ENCODE results near the gene HORMAD2.
"Not testable (repeated sequence)": the region's sequence is repeated elsewhere in the genome, so short reads cannot be mapped to it uniquely, and the experiment has no call there.

HORMAD2 gene

DNA sequence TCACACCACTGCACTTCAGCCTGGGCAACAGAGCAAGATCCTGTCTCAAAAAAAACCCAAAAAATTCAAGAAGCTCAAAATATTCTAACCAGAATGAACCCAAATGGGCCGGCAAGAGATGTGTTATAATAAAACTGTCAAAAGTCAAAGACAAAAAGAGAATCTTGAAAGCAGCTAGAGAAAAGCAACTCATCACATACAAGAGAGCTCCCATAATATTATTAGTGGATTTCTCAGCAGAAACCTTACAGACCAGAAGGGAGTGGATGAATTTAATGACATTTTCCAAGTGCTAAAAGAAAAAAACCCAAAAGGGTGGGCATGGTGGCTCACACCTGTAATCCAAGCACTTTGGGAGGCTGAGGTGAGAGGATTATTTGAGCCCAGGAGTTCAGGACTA lies 22.9 kb upstream of the HORMAD2 start:
- DNase-seq, result no peak

DNA sequence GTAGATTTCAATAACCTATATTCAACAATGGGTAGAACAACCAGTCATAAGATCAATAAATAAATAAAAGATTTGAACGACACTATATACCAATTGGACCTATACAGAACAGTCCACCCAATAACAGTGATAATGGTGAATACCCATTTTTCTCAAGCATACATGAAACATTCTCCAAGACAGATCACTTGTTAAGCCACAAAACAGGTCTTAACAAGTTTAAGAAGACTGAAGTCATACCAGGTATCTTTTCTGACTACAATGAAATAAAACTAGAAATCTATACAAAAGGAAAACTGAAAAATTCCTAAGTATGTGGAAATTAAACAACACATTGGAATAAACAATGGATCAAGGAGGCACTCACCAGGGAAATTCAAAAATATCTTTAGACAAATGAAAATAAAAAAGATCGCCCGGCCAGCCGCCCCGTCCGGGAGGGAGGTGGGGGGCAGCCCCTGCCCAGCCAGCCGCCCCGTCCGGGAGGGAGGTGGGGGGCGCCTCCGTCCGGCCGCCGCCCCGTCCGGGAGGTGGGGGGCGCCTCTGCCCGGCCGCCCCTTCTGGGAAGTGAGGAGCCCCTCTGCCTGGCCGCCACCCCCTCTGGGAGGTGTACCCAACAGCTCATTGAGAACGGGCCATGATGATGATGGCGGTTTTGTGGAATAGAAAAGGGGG lies 20.8 kb upstream of the HORMAD2 start:
- DNase-seq, result not testable (repeated sequence)

DNA sequence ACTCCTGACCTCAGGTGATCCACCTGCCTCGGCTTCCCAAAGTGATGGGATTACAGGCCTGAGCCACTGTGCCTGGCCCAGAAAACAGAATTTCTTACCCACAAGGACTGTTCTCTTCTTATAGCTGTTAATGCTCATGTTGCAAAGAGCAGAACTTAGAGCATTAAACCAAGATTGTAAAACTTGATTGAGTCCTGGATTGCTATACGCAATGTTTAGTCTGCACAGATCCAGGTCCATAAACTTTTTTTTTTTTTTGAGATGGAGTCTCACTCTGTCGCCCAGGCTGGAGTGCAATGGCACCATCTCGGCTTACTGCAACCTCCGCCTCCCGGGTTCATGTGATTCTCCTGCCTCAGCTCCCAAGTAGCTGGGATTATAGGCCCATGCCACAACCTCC lies 19.2 kb upstream of the HORMAD2 start:
- DNase-seq, result not testable (repeated sequence)

DNA sequence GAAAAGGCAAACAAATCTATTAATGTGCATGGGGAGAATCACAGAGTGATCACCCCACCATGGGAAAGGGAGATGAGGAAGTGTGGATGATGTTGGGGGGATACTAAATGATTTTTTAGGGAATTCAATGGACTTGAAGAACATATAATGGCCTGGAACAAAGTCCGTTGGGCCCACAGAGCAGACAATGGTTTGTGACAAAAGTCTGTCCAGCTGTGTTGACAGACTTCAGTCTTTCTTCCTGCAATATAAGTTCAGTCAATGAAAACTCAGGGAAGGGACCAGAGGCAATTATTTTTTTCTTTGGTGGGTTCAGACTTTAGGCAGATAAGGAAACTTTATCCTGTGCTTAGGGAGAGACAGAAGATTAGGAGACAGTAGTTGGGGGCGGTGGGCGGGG lies 18.0 kb upstream of the HORMAD2 start:
- no peak for DNase-seq

DNA sequence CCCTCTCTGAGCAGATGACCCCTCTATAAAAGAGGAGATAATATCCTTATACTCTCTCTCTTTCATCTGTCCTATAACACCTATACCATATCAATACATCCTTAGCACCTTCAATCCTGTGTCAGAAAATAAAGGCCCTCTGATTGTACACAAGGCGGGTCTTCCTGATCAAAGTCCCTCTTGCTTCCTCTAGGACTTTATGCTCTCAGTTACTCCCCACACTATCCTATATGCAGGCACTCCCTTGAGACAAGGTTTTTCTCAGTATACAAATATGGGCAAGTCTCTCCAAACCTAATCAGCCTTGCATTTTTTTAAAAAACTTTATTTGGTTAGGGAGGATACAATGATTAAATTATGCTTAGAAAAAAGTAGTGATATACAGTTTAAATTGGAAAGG lies 17.3 kb upstream of the HORMAD2 start:
- DNase-seq, result no peak

DNA sequence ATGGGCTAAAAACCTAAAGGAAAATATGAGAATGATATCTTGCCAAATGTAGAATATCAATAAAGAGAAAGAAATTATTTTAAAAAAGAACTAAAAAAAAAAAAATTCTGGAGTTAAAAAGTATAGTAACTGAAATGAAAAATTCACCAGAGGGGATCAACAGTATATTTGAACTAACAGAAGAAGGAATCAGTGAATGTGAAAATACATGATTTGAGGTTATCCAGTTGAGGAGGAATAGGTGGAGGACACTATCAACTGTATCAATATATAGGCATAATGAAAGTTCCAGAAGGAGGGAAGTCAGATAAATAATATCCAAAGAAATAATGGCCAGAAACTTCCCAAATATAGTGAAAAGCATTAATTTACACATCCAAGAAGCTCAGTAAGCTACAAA lies 16.1 kb upstream of the HORMAD2 start:
- DNase-seq, result no peak

DNA sequence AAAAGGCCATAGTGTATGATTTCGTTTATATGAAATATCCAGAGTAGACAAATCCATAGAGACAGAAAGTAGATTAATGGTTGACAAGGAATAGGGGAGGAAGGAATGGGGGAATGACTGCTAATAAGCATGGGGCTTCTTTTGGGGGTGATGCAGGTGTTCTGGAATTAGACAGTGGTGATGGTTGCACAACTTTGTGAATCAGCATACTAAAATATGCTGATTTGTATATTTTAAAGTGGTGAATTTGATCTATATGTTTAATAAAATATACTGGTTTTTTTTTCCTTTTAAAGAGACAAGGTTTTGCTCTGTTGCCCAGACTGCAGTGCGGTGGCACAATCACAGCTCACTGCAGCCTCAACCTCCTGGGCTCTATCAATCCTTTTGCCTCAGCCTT lies 6.5 kb upstream of the HORMAD2 start:
- DNase-seq, result no peak

DNA sequence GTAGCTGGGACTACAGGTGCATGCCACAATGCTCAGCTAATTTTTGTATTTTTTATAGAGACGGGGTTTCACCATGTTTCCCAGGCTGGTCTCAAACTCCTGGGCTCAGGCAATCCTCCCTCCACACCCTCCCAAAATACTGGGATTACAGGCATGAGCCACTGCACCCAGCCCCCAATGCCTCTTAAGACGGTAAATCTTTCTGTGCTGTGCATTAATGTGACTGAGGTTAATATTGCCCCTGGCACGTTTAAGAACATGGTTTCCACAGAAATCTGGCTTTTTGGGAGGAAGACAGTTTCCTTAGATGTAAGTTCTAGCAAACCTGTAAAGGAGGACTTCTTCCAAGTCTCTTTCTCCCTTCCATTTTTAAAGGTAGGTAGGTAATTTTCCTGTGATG lies 6.1 kb upstream of the HORMAD2 start:
- no peak for DNase-seq

DNA sequence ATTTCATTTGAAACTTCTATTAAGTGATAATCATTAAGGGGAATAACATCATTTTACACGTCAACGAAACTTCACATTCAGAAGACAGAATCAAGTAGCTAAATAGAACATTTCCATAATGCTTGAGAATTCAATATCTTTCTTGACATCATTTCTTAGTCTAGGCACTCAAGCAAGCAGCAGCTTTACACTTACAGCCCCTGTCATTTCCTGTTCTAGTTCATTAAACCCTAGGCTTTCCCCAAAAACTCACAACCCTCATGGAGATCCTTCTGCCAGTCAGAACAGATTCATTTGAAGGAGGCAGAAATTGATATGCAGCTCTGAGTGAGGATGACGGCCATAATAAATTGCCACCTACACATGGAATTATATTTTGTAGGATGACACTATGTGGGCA lies 5.3 kb upstream of the HORMAD2 start:
- DNase-seq, result no peak

DNA sequence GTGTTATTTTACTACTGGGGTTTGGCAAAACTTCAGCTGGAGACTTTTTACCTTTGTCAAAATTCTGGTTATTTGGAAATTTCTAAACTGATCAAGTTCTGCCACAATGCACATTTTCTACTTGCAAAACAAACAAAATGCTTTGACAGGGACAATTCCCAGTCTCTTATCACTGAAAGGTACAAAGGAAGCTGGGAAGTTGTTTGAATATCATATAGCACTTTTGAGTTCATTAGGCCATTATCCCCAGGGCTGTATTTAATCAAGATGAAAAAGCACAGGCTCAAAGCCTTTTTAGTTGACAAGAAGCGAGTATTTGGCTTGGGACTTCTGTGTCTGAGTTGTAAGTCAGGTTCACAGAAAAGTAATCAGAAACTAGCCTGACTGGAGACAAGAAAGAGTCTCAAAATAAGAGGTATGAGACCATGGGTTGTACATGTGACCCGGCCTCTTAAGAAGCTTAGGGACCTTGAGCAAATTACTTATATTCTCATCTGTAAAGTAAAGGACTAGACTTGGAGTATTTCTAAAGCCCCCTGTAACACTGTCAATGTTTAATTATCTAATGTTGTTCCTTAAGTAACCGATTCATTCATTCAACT lies 2.9 kb upstream of the HORMAD2 start:
- no peak for DNase-seq

DNA sequence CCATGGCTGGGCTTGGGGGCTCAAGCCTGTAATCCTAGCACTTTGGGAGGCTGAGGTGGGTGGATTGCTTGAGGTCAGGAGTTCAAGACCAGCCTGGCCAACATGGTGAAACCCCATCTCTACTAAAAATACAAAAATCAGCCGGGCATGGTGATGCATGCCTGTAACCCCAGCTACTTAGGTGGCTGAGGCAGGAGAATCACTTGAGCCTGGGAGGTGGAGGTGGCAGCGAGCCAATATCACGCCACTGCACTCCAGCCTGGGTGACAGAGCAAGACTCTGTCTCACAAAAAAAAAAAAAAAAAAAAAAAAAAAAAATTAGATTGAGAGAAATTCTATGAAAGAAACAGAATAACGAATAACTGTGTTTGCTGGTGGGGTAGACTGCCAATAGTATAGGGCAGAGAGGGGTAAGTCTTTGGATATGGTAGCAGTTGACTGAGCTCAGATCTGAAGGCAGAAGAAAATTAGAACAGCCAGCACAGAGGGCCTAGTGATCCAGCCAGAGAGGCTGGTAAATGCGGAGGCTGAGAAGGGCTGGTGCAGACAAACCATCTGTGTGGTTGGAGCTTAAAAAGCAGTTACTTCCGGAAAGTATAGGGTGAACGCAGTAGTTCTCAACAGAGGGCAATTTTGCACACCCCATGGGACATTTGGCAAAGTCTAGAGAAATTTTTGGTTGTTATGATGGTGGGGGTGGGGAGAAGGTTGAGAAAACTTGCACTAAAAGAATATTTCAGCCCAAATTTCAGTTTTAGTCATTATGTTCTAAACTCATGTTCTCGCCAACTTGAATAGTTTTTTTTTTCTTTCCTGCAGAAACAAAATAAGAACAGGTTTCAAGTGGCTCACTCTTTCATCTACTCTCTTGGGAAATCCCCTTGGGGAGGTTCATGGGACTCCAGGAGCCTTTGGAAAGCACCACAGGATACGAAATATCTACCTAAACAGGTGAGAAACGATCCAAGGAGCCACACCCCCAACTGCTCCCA lies 1.6 kb upstream of the HORMAD2 start:
- peak; percentile 26 for DNase-seq

DNA sequence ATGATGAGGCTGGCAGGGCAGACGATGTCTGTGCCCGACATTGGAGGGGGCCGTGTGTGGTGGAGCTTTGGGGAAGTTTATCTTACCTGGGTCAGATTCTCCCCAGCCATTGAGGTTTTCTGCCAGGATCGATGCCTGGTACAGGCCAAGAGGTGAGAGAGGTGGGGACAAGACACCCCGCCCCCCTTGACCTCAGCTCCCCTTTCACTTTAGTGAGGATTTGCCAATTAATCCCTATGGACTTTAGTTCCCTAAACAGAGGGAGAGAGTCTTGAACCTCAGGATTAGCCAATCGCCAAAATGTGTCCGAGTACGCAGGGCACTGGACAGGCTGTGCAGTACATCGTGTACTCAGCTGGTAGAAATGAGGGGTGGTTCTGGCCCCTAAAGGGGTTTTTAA lies 541 bp downstream of the HORMAD2 start:
- no peak for DNase-seq

DNA sequence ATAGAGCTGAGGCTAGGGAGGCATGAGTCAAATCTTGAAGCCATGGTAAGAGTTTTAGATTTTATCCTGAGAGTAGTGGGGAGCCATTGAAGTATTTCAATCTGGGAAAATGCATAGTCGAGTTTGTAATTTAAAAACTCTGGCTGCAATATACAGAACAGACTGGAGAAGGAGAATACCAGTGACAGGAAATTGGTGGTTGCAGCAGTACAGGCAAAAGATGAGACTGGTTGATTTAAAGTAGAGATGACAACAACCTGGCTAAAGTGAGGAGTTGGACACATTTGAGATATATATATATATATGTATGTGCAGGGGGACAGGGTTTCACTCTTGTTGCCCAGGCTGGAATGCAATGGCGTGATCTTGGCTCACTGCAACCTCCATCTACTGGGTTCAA lies 6.2 kb downstream of the HORMAD2 start:
- no peak for DNase-seq

DNA sequence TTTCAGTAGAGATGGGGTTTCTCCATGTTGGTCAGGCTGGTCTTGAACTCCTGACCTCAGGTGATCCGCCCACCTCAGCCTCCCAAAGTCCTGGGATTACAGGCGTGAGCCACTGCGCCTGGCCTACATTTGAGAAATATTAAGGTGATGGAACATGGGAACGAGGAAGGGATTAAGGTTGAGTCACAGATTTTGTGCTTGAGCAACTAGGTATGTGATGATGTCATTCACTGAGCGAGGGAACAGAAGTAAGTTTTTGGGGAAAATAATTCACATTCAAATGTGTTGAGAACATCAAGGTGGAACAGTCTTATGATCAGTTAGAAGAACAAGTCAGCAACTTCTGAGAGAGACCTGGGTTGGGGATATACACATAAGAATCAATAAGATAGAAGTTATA lies 6.8 kb downstream of the HORMAD2 start:
- not testable (repeated sequence) for DNase-seq

DNA sequence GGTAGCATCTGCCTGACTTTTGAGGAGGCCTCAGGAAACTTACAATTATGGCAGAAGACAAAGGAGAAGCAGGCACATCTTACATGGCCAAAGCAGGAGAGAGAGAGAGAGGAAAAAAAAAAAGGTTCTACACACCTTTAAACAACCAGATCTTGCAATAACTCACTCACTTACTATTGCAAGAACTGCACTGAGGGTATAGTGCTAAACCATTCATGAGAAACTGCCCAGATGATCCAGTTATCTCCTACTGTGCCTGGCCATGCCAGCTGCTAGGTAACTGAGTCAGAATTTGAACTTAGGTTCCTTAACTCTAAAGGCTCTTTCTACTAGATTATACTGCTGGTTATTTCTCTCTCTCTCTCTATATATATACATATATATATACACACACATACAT lies 7.3 kb downstream of the HORMAD2 start:
- no peak for DNase-seq

DNA sequence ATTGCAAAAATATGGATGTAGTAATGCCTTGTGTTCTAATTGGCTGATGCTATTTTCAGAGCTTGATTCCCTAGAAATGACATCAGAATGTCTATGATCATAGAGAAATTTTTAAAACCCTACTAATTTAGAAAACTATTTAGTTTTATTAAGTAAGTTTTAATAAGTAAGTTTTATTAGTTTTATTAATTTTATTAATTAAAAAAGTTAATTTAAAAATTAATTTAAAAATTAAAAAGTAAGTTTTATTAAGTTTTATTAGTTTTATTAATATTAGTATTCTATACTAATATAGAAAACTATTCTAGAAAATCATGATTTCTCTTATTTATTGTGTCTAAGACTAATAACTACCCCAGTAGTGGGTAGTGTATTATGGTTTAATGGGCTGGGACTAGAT lies 8.2 kb downstream of the HORMAD2 start:
- DNase-seq, result no peak

DNA sequence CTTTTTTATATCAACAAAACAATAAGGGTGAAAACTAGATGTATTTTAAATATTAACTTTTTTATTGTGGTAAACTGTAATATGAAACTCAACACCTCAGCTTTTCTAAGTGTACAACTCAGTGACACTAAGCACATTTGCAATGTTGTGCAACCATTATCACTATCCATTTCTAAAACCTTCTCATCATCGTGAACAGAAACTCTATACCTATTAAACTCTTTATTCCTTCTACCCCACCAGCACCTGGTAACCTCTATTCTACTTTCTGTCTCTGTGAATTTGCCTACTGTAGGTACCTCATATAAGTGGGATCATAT lies 9.4 kb downstream of the HORMAD2 start:
- no peak for DNase-seq

DNA sequence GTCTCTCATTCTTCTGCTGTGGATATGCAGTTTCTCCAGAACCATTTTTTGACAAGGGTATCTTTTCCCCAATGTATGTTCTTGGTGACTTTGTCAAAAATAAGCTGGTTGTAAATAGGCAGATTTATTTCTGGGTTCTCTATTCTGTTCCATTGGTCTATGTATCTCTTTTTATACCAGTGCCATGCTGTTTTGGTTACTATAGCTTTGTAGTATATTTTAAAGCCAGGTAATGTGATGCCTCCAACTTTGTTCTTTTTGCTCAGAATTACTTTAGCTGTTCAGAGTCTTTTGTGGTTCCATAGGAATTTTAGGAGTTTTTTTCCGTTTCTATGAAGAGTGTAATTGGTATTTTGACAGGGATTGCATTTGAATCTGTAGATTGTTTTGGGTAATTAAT lies 12.4 kb downstream of the HORMAD2 start:
- no peak for DNase-seq

DNA sequence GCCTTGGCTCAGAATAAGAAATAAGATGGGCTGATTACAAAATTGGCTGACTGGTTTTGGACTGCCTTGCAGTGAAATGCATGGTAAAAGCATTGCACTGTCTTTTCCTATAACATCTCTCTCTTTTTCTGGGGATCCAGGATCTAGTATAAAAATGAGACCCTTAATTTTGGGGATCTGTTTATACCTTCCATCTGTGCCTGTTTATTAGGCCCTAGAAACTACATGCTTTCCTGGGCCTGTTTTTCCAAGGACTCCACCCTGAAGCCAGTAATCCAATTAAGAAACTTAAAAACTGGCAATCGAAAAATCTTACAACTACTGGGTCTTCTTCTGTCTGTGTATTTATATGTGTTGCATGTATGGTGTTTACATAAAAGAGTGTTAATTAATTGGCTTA lies 14.5 kb downstream of the HORMAD2 start:
- DNase-seq, result no peak

DNA sequence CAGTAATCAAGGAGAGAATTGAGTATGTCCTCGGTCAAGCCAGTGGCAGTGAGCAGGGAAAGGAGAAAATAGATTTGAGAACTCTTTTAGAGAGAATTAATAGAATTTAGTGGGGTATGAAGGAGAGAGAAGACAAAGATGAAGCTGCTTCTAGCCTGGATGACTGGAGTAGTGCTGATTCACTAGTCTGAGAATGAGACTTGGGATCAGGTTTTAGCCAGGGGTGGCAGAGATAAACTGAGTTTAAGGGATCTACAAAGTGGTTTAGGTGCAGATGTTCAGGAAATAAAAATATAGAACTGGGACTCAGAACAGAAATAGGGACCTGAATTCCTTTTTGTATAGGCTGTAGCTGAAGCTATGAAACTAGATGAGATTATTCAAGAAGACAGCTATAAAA lies 17.6 kb downstream of the HORMAD2 start:
- no peak for DNase-seq

DNA sequence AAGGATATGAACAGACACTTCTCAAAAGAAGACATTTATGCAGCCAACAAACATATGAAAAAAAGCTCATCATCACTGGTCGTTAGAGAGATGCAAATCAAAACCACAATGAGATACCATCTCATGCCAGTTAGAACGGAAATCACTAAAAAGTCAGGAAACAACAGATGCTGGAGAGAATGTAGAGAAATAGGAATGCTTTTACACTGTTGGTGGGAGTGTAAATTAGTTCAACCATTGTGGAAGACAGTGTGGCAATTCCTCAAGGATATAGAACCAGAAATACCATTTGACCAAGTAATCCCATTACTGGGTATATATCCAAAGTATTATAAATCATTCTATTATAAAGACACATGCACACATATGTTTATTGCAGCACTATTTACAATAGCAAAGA lies 20.5 kb downstream of the HORMAD2 start:
- DNase-seq, result not testable (repeated sequence)

DNA sequence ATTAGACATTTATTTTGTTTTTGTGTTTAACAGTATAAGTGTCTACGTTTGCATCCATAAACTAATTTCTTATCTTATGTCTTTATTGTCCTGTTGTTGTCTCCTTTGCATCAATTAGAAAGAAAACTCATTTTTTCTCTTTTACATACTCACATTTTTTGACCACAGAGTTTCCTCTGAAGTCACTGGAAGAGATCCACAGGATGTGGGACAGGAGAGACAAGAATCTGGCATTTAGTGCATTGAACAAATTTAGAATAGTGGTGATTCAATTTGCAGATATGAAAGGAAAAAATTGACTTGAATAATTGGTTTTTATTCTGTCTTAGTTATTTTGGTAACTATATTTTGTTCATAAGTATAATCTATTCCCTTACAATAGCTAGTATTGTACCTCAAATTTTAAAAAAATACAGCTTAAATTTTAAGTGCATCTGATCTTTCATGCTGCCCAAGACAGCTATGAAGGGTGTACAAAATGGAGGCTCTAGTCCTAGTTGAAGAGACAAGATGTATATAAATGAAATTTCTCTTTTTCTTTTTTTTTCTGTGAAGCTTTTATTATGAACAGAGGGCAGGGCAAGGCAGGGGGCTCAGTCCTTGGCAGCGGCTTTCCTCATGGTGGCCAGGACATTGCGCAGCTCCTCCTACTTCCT lies 24.4 kb downstream of the HORMAD2 start:
- DNase-seq, result no peak

DNA sequence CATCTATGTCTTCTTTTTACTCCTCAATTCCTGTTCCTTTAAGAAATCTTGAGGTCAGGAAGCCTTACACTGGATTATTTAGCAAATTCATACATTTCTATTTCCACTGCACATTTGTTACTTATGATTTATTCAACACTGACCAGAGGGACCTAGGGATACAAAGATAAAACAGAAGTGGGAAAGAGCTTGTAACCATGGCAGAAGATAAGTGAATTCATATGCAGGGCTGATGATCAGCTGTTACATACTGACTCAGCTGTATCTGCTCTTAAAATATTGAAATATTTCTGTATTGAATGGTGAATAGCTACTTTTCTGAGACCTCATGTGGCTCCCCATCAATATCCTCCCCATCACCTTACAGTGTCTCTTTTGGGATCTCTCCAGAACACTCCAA lies 25.2 kb downstream of the HORMAD2 start:
- no peak for DNase-seq

DNA sequence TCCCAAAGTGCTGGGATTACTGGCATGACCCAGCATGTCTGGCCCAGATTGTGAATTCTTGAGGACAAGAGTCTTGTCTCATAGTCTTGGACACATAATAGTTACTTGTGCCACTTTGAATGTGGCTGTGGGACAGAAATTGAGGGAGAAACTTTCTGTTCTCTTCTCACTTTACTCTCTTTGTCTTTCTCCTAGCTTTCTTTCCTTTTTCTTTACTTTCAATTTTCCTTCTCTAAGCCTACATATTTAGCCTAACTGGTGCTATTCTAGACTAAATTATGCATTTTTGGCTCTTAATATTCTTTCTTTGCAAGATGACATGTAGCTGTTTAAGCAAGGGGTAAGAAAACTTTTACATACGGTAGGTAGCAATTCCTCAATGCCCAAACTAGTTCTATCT lies 33.2 kb downstream of the HORMAD2 start:
- DNase-seq, result no peak
